Lung (tissue), 12 donors: ENCODE results near the gene NOS3. TPM values are rescaled to one million over a fixed set of nuclear protein-coding genes. Genes with fewer than 3 reads are reported as not detected.

Experiments used
- ATAC-seq: fragments of 200-7000 bp; cut with Tn5 transposase; one replicate; pipeline ENCODE4 v1.9.1; 2020; ENCODE audit warnings: moderate number of reproducible peaks; ENCODE audit not compliant: insufficient read depth, low FRiP score
- DNase-seq, 3 donors: peaks; one replicate each; pipeline ENCODE4 v3.0.0-alpha.2; 2013 to 2017
- H3K27ac ChIP-seq, 2 donors: one replicate each; pipeline ENCODE4 v1.5.1; 2013; ENCODE audit warnings: mild to moderate bottlenecking in 2 of 2, moderate library complexity in 2 of 2, control low read depth in 1 of 2, inconsistent platforms in 1 of 2, low read depth in 1 of 2, low read length in 1 of 2
- H3K27me3 ChIP-seq, 3 donors: one replicate each; pipeline ENCODE4 v1.5.1; 2013; ENCODE audit warnings: low read length in 2 of 3; ENCODE audit not compliant: control insufficient read depth in 3 of 3, insufficient read depth in 3 of 3
- H3K36me3 ChIP-seq, 4 donors: one replicate each; pipeline ENCODE4 v1.5.1; 2013; ENCODE audit warnings: low read length in 4 of 4, mild to moderate bottlenecking in 1 of 4, moderate library complexity in 1 of 4; ENCODE audit not compliant: control insufficient read depth in 4 of 4, insufficient read depth in 4 of 4
- H3K4me1 ChIP-seq, 5 donors: one replicate each; pipeline ENCODE4 v1.5.1; 2013; ENCODE audit warnings: low read length in 5 of 5, mild to moderate bottlenecking in 2 of 5, moderate library complexity in 1 of 5; ENCODE audit not compliant: control insufficient read depth in 5 of 5, insufficient read depth in 5 of 5
- H3K4me3 ChIP-seq: one replicate; pipeline ENCODE4 v1.5.1; 2013; ENCODE audit warnings: mild to moderate bottlenecking, control low read depth, moderate library complexity
- H3K9ac ChIP-seq, 2 donors: one replicate each; pipeline ENCODE4 v1.5.1; 2013; ENCODE audit warnings: low read length in 2 of 2, control low read depth in 1 of 2; ENCODE audit not compliant: insufficient read depth in 1 of 2
- H3K9me3 ChIP-seq, 4 donors: one replicate each; pipeline ENCODE4 v1.5.1; 2013; ENCODE audit warnings: low read length in 3 of 4, mild to moderate bottlenecking in 1 of 4, moderate library complexity in 1 of 4; ENCODE audit not compliant: control insufficient read depth in 4 of 4, insufficient read depth in 3 of 4
- WGBS, 2 donors: extraction: QIAGEN DNeasy Blood & Tissue Kit; methylation state at CpG; one replicate each; pipeline ENCODE4 v1.1.7; 2013; 5-methylcytosine and 5-hydroxymethylcytosine counted together
- polyA plus RNA-seq, 2 donors: library from polyadenylated mRNA; stranded (reverse); fragments of 200-250 nt; gene quantifications; one replicate each; pipeline ENCODE4 v1.2.1, GENCODE V29; 2013
- total RNA-seq, 2 donors: library from RNA; depleted of rRNA in 1 of 2; stranded (reverse); fragments of >200 nt in 1 of 2; gene quantifications; one replicate each; pipeline ENCODE4 v1.2.1, GENCODE V29; 2014 to 2021
- TF ChIP-seq, protein P1 (sequence below): IDR thresholded peaks from 2 replicates; pipeline ENCODE4 v1.5.1; 2012; ENCODE audit warnings: mild to moderate bottlenecking; ENCODE audit errors: control extremely low read depth, extremely low read depth
- donor health status: control.
- donor health status: control.
- donor health status: Bipolar disorder and iron deficiency.
- donor health status: healthy.
- donor health status: DM: yes; HTN: yes; CAD: no.

The NOS3 gene
- total and polyA plus RNA-seq, 4 donors = 9.3 to 31.0 (median 11.9) TPM

DNA sequence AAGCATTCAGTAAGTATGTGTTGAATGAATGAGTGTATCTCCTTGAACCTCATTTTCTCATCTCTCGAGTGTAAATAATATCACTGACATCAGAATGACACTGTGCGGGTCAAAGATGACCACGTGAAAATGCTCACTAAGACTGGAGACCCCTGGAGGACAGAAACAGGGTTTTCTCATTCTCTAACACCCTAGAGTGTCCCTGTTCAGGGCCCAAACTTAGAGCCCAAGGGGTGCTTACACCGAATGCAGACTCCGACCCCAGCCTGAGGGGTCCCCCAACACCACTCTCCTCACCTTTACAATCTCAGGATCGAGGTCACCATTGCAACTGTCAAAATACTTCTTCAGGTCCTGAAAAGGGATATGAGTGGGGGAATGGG is 65.5 kb downstream of the NOS3 start:
- no peak overlapping the region for H3K9ac ChIP-seq
- WGBS, 2 donors = 90 to 96% methylated on average over 6 of the region's 6 CpGs
- DNase-seq (no peak), ATAC-seq (no peak)
- H3K27me3 ChIP-seq = no peaks in the 10 kb centered on the region
- peaks cover 6 to 35% (median 18%) of the 10 kb centered on the region in 5 donors for H3K4me1 ChIP-seq
- TF ChIP-seq, protein P1, sequence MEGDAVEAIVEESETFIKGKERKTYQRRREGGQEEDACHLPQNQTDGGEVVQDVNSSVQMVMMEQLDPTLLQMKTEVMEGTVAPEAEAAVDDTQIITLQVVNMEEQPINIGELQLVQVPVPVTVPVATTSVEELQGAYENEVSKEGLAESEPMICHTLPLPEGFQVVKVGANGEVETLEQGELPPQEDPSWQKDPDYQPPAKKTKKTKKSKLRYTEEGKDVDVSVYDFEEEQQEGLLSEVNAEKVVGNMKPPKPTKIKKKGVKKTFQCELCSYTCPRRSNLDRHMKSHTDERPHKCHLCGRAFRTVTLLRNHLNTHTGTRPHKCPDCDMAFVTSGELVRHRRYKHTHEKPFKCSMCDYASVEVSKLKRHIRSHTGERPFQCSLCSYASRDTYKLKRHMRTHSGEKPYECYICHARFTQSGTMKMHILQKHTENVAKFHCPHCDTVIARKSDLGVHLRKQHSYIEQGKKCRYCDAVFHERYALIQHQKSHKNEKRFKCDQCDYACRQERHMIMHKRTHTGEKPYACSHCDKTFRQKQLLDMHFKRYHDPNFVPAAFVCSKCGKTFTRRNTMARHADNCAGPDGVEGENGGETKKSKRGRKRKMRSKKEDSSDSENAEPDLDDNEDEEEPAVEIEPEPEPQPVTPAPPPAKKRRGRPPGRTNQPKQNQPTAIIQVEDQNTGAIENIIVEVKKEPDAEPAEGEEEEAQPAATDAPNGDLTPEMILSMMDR = no peak
- H3K36me3 ChIP-seq = no peaks in the 10 kb centered on the region
- no peak overlapping the region for H3K27ac ChIP-seq
- no peaks in the 10 kb centered on the region for H3K9me3 ChIP-seq
- no peak overlapping the region for H3K4me3 ChIP-seq

GRCh38 chr7:151056666-151057505 is 66.1 kb downstream of the NOS3 start:
- no peak for DNase-seq
- Histone ChIP-seq H3K27ac (no peak overlapping the region), H3K27me3 (no peaks in the 10 kb centered on the region), H3K9me3 (no peaks in the 10 kb centered on the region), H3K36me3 (peaks cover 0 to 2% (median 0%) of the 10 kb centered on the region in 4 donors), H3K9ac (no peak overlapping the region), H3K4me3 (peak overlapping the region; percentile 62), H3K4me1 (peaks cover 11 to 41% (median 21%) of the 10 kb centered on the region in 5 donors)
- TF ChIP-seq, protein P1 = no peak
- 34 to 54% methylated on average over 29 of the region's 29 CpGs for WGBS, 2 donors
- ATAC-seq = no peak

DNA sequence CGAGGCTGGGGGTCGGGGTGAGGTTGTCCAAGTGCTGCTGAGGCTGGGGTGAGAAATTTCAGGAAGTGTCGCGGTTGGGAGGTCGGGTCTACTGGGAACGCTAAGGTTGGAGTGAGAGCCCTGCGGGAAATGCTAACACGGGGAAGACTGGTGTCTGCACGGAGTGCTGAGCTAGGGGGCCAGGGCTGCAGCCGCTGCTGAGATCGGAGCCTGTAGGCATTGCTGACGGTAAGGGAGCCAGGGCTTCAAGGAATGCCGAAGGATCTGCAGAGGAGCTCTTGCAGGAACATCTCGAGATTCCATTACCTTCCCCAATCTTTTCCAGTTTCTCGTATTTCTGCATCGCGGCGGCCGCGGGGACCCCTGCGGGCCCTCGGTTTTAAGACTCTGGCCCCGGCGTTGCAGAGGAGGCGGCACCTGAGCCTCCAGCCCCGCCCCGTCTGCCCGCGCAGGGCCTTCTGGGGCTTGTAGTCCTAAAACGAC is 66.7 kb downstream of the NOS3 start, which contains the start of gene CDK5:
Gene CDK5, minus strand, starts transcription at position 392 of the 483 bp plus-strand sequence. Its CDS starts 49 bp downstream, at position 343.
- 0 to 1% methylated on average over 30 of the region's 30 CpGs for WGBS, 2 donors
- no peaks in the 10 kb centered on the region for H3K27me3 ChIP-seq
- no peak for ATAC-seq
- H3K9me3 ChIP-seq = no peaks in the 10 kb centered on the region
- peaks cover 0 to 5% (median 0%) of the 10 kb centered on the region in 4 donors for H3K36me3 ChIP-seq
- peak within 1 kb of the TSS; percentile 96 for H3K27ac ChIP-seq
- peak within 1 kb of the TSS; percentile 42 to 93 for H3K9ac ChIP-seq
- peaks cover 12 to 44% (median 25%) of the 10 kb centered on the region in 5 donors for H3K4me1 ChIP-seq
- TF ChIP-seq, protein P1 = no peak
- DNase-seq = no peak
- H3K4me3 ChIP-seq = peak within 1 kb of the TSS; percentile 62
